C4-2B (cell line): ENCODE data around the gene NAV1.

Experiments used
- CTCF ChIP-seq: fragments of 450-650 bp; conservative IDR thresholded peaks from 2 replicates; pipeline ENCODE4 v1.5.1; 2017; ENCODE audit warnings: mild to moderate bottlenecking
- ZFX ChIP-seq: fragments of 450-650 bp; IDR thresholded peaks from 2 replicates; pipeline ENCODE4 v1.6.1; 2017

- TF ChIP-seq CTCF (no peak), ZFX (no peak)
These were observed at the start of gene NAV1 for GRCh38 chr1:201538612-201539551.
